Measurements from ENCODE around the gene LDB3.

DNA sequence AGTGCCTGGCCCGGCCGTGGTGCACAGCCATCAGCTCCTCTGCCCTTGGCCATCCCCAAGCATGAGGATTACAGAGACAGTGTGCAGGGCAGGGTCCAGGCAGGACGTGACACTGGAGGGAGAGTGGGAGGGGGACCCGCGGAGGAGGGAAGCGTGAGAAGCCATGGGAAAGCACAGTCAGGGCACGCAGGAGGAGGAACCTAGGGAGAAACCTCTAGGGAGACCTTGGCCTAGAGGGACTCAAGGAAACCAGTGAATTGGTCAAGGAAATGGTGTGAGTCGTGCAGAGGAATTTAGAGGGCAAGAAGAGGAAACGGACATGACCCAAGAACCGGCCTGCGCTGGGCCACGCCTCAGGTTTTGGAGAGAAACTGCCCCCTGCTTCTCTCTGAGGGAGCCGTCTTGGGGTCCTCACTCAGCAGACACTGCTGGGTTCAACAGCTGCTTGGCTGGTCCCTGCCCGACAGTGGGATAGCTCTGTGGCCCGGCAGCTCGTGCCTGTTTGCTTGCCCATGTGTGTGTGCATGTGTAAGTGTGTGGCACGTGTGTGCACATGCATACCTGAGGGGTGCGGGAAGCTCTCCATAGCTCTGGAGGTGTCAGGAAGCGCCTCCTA, 10.8 kb upstream of the LDB3 start:
- TF ChIP-seq, protein P1, sequence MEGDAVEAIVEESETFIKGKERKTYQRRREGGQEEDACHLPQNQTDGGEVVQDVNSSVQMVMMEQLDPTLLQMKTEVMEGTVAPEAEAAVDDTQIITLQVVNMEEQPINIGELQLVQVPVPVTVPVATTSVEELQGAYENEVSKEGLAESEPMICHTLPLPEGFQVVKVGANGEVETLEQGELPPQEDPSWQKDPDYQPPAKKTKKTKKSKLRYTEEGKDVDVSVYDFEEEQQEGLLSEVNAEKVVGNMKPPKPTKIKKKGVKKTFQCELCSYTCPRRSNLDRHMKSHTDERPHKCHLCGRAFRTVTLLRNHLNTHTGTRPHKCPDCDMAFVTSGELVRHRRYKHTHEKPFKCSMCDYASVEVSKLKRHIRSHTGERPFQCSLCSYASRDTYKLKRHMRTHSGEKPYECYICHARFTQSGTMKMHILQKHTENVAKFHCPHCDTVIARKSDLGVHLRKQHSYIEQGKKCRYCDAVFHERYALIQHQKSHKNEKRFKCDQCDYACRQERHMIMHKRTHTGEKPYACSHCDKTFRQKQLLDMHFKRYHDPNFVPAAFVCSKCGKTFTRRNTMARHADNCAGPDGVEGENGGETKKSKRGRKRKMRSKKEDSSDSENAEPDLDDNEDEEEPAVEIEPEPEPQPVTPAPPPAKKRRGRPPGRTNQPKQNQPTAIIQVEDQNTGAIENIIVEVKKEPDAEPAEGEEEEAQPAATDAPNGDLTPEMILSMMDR (IDR thresholded peaks at IDR 0.05; ENCODE audit: low read depth, low read length, poor library complexity, severe bottlenecking): no peak
- TF ChIP-seq EZH2phosphoT487 (IDR thresholded peaks at IDR 0.05; ENCODE audit: borderline replicate concordance, low read length): no peak

Data from DOHH2 (cell line).